COLO668 (cell line): Measurements from ENCODE around the gene LTBP4.
"Not testable (repeated sequence)": the region's sequence is repeated elsewhere in the genome, so short reads cannot be mapped to it uniquely, and the experiment has no call there.

Experiments used
- DNase-seq: peaks from one replicate; lab custom pipeline; 2025; ENCODE audit not compliant: unreplicated experiment; lab: John Stamatoyannopoulos, UW

The LTBP4 gene, protein sequence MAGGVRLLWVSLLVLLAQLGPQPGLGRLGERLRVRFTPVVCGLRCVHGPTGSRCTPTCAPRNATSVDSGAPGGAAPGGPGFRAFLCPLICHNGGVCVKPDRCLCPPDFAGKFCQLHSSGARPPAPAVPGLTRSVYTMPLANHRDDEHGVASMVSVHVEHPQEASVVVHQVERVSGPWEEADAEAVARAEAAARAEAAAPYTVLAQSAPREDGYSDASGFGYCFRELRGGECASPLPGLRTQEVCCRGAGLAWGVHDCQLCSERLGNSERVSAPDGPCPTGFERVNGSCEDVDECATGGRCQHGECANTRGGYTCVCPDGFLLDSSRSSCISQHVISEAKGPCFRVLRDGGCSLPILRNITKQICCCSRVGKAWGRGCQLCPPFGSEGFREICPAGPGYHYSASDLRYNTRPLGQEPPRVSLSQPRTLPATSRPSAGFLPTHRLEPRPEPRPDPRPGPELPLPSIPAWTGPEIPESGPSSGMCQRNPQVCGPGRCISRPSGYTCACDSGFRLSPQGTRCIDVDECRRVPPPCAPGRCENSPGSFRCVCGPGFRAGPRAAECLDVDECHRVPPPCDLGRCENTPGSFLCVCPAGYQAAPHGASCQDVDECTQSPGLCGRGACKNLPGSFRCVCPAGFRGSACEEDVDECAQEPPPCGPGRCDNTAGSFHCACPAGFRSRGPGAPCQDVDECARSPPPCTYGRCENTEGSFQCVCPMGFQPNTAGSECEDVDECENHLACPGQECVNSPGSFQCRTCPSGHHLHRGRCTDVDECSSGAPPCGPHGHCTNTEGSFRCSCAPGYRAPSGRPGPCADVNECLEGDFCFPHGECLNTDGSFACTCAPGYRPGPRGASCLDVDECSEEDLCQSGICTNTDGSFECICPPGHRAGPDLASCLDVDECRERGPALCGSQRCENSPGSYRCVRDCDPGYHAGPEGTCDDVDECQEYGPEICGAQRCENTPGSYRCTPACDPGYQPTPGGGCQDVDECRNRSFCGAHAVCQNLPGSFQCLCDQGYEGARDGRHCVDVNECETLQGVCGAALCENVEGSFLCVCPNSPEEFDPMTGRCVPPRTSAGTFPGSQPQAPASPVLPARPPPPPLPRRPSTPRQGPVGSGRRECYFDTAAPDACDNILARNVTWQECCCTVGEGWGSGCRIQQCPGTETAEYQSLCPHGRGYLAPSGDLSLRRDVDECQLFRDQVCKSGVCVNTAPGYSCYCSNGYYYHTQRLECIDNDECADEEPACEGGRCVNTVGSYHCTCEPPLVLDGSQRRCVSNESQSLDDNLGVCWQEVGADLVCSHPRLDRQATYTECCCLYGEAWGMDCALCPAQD (N-terminal part only)

DNA sequence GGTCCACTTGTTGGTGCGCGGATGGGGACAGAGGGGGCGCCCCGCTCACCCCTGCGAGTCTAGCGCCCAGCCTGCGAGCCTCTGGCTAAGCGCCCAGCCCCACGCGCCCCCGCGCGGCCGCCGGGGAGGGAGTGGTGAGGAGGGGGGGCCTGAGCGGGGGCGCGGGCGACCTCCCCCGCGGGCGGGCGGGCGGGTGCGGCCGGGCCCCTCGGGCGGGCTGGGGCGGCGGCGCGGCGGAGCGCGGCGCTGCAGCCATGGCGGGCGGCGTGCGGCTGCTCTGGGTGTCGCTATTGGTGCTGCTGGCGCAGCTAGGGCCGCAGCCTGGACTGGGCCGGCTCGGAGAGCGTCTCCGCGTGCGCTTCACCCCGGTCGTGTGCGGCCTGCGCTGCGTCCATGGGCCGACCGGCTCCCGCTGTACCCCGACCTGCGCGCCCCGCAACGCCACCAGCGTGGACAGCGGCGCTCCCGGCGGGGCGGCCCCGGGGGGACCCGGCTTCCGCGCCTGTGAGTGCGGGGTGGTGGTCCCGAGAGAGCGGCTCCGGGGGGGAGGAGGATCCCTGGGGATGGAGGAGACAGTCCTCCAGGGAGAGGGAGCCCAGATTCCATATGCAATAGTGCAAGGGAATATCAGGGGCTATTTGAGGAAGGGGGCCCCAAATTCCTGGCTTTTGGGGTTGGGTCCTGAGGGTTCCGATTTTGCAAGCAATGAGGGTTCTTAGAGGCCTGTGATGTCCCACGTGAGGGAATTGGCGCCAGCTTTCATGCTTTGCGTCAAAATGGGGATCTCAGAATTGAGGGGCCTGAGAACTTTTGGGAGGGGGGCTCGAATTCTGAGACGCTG, at the start of gene LTBP4:
LTBP4 (plus strand) TSS at position 236 of the 841 bp plus-strand sequence; CDS start at position 255, 19 bp downstream.
- peak; percentile 31 for DNase-seq

DNA sequence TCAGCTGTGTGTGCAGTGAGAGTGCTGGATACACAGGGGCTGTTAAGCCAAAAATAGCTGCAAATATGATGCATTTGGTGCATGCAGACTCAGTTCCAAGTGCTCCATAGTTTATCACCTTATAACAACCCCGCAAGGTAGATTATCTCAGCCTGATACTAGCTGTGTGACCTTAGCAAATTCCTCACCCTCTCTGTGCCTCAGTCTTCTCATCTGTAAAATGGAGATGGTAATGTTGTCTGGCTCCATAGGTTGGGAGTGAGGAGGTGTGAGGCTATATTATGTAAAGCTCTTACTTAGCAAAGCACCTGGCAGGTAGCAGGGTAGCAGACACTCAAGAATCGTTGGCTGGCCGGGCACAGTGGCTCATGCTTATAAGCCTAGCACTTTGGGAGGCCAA, 48.3 kb upstream of the LTBP4 start:
- DNase-seq: no peak

GRCh38 chr19:40553885-40554857, 47.0 kb upstream of the LTBP4 start:
- no peak for DNase-seq

- DNase-seq: no peak
These were observed 45.0 kb upstream of the LTBP4 start for GRCh38 chr19:40555978-40556689.

- DNase-seq: no peak
These were observed 44.1 kb upstream of the LTBP4 start for GRCh38 chr19:40556953-40557530.

- DNase-seq: no peak
These were observed 41.8 kb upstream of the LTBP4 start for GRCh38 chr19:40559394-40559793.

DNA sequence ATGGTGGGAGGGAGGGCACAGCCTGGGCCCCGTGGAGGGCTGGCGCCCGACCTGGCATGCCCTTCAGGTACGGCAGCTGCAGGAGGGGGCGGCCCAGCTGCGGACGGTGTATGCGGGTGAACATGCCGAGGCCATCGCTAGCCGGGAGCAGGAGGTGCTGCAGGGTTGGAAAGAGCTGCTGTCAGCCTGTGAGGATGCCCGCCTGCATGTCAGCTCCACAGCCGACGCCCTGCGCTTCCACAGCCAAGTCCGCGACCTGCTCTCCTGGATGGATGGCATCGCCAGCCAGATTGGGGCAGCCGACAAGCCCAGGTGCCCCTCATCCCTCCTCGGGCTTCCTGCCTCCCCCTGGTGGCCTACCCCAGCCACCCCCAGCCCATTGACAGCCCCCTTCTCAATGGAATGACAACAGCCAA, 41.1 kb upstream of the LTBP4 start:
- DNase-seq: no peak

DNA sequence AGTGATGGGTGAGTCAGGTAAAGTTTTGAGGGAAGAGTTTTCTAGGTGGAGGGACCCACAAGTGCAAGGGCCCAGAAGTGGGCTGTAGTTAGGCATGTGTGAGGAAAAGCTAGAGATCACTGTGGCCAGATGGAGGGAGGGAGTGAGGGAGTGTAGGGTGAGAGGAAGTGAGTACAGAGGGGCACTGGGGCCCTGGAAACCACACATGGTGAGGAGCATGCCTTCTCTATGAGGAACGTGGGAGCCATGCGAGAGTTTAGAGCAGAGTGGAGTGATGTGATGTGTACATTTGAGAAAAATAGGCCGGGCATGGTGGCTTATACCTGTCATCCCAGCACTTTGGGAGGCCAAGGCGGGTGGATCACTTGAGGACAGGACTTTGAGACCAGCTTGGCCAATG, 39.2 kb upstream of the LTBP4 start:
- DNase-seq: no peak

- not testable (repeated sequence) for DNase-seq
These were observed 36.6 kb upstream of the LTBP4 start for GRCh38 chr19:40564535-40564934.

DNA sequence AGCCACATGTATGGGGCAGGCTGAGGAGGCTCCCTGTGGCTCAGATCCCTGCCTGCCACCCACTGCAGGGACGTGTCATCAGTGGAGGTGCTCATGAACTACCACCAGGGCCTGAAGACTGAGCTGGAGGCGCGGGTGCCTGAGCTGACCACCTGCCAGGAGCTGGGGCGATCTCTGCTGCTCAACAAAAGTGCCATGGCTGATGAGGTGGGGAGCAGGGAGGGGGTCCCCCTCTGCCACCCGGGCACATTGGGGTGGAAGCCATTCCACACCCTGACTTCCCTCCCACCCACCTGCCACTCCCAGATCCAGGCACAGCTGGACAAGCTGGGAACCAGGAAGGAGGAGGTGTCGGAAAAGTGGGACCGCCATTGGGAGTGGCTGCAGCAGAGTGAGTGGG, 35.8 kb upstream of the LTBP4 start:
- no peak for DNase-seq

DNA sequence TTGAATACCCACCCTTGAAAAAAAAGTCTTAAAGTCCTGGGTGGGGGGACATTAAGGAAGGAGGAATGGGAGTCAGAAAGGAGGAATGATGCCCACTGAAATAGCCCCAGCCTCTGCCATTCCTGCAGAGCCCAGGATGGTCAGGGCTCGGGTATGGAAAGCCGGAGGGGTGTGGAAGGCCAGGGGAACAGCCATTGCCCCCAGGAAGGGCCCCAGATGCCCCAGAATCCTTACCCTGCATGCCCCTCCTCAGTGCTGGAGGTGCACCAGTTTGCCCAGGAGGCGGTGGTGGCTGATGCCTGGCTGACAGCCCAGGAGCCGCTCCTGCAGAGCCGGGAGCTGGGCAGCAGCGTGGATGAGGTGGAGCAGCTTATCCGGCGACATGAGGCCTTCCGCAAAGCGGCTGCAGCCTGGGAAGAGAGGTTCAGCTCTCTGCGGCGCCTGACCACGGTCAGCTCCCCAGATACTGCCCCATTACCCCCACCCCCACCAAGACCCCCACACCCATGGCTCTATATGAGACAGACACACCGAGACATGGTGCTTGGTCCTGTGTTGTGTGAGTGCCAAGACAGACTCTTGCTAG, 35.2 kb upstream of the LTBP4 start:
- no peak for DNase-seq

GRCh38 chr19:40567040-40567749, 34.0 kb upstream of the LTBP4 start:
- DNase-seq: no peak

DNA sequence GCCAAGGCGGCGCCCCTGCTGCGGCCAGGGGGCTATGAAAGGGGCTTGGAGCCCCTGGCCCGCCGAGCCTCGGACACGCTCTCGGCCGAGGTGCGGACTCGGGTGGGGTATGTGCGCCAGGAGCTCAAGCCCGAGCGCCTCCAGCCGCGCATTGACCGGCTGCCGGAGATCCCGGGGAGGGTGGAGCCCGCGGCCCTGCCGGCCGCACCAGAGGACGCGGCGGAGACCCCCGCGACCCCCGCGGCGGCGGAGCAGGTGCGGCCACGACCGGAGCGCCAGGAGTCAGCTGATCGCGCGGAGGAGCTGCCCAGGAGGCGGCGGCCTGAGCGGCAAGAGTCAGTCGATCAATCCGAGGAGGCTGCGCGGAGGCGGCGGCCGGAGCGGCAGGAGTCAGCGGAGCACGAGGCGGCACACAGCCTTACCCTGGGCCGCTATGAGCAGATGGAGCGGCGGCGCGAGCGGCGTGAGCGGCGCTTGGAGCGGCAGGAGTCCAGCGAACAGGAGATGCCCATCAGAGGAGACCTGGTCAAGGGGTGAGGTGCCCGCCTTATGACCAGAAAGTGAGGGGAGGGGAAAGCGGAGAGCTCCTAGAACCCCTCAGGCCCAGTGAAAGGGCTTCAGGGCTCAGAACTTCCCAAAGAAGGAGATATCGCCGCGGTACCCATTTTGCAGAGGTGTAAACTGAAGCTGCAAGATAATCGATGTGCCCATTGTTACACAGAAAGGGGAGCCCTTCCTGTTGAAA, 33.2 kb upstream of the LTBP4 start:
- DNase-seq: no peak

GRCh38 chr19:40570313-40571004, 30.7 kb upstream of the LTBP4 start:
- peak; percentile 98 for DNase-seq

DNA sequence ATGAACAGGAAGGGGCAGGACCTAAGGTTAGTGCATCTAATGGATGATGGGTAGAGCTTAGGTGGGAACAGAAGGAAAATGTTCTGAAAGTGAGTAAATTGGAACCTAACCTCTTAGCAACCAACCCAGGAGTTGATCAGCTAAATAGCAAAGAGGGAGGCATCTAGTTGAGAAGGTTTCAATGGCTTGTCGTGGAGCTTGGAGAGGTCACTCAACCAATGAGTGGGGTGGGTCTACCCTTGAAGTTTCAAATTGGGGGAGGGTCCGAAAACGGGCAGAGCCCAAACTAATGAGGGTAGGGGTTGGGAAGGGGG, 30.2 kb upstream of the LTBP4 start:
- no peak for DNase-seq
